GM10266 (cell line): Measurements from ENCODE around the gene GNA14.

Source experiments
- DNase-seq: peaks from one replicate; pipeline ENCODE4 v3.0.0; 2012; ENCODE audit errors: extremely low spot score
- TF ChIP-seq, protein P1 (sequence below): IDR thresholded peaks from 2 replicates; pipeline ENCODE4 v1.5.1; 2012; ENCODE audit warnings: mild to moderate bottlenecking, low read depth; ENCODE audit not compliant: control insufficient read depth, insufficient read depth; ENCODE audit errors: missing control alignments

The GNA14 gene

GRCh38 chr9:77440057-77440456, 208.1 kb downstream of the GNA14 start:
- no peak for DNase-seq
- TF ChIP-seq, protein P1, sequence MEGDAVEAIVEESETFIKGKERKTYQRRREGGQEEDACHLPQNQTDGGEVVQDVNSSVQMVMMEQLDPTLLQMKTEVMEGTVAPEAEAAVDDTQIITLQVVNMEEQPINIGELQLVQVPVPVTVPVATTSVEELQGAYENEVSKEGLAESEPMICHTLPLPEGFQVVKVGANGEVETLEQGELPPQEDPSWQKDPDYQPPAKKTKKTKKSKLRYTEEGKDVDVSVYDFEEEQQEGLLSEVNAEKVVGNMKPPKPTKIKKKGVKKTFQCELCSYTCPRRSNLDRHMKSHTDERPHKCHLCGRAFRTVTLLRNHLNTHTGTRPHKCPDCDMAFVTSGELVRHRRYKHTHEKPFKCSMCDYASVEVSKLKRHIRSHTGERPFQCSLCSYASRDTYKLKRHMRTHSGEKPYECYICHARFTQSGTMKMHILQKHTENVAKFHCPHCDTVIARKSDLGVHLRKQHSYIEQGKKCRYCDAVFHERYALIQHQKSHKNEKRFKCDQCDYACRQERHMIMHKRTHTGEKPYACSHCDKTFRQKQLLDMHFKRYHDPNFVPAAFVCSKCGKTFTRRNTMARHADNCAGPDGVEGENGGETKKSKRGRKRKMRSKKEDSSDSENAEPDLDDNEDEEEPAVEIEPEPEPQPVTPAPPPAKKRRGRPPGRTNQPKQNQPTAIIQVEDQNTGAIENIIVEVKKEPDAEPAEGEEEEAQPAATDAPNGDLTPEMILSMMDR: no peak

- TF ChIP-seq, protein P1: no peak
- no peak for DNase-seq
These were observed 209.5 kb downstream of the GNA14 start for GRCh38 chr9:77438653-77439052.

- TF ChIP-seq, protein P1: no peak
- no peak for DNase-seq
These were observed 212.4 kb downstream of the GNA14 start for GRCh38 chr9:77435688-77436087.

GRCh38 chr9:77435277-77435676, 212.8 kb downstream of the GNA14 start:
- DNase-seq: no peak
- TF ChIP-seq, protein P1: no peak

DNA sequence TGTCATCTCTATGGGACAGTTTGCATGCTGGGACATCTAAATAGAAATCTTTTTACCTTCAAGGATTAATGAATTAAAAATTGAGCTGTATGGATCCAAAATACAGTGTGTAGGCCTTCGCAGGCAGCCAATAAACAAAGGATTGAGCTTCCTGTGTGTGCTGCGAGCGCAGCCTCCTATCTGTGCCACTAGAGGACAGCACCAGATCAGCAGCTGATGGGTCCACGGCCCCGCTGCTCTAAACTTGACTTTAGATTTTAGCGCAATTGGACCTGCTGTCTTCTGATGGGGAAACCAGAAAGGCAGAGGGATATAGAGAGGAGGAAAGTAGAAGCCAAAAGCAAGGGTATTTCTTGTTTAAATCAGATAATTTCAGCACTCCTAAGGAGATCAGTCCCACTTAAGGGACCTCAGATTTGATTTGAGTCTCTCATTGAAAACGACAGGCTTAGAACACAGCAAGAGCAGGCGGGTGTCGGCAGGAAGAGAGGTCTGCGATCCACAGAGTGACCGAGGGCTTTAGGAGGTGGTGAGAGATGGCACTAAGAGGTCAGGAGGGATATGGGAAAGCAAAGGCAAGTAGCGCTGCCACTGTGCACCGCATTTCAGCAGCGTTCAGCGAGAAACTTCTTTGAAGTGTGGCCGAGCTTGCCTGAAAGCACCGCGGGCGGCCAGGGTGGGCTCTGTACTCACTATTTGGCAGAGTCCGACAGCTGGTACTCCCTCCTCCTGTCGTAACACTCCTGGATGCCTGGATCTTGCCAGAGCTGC, 214.3 kb downstream of the GNA14 start:
- TF ChIP-seq, protein P1: peak; percentile 85
- DNase-seq: peak; percentile 71

- TF ChIP-seq, protein P1: no peak
These were observed 216.1 kb downstream of the GNA14 start for GRCh38 chr9:77432053-77432452.

DNA sequence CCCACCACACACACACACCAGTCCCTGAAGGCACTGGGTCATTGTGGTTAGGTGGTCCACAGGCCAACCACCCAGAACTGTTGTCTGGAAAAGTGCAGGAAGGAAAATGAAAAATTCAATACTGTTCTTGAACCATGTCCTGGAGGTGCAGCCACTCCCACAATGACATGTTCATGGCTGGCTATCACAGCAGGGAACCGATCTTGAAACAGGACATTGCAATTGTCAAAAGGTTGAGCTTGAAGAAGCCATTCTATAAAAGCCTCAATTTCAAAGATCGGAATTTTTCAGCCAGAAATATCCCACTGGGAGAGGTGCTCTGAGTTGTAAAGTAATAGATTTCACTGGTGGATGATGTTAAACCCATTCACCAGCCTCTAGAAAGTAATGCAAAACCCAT, 218.2 kb downstream of the GNA14 start:
- TF ChIP-seq, protein P1: no peak
- DNase-seq: no peak

More at GRCh38 chr9:77432053-77432452, 216.1 kb downstream of the GNA14 start:
- DNase-seq: no peak
